IMR-90 (cell line): ENCODE measurements around the gene PRR33.

ENCODE experiments used
- BHLHE40 ChIP-seq: fragments of 150-350 bp; IDR thresholded peaks from 2 replicates; pipeline ENCODE4 v1.6.1; 2016; ENCODE audit warnings: mild to moderate bottlenecking, low read depth, low read length
- MXI1 ChIP-seq: IDR thresholded peaks from 2 replicates; pipeline ENCODE4 v1.6.1; 2012; ENCODE audit warnings: low read depth, mild to moderate bottlenecking, low read length, moderate library complexity, borderline replicate concordance
- POLR2A ChIP-seq: IDR thresholded peaks from 2 replicates; pipeline ENCODE4 v1.6.1; 2012; ENCODE audit warnings: mild to moderate bottlenecking, low read depth, low read length
- RAD21 ChIP-seq: IDR thresholded peaks from 2 replicates; pipeline ENCODE4 v1.6.1; 2012; ENCODE audit warnings: low read length, improper control_type of control experiment
- SMC3 ChIP-seq: fragments of 150-350 bp; IDR thresholded peaks from 2 replicates; pipeline ENCODE4 v1.6.1; 2016; ENCODE audit warnings: low read depth, mild to moderate bottlenecking, antibody characterized with exemption, low read length, moderate library complexity
- TF ChIP-seq, protein P1 (sequence below): conservative IDR thresholded peaks from 2 replicates; pipeline ENCODE4 v1.5.1; 2012; ENCODE audit warnings: mild to moderate bottlenecking, low read depth, low read length, improper control_type of control experiment
- TF ChIP-seq, protein P2 (sequence below): fragments of 150-350 bp; IDR thresholded peaks from 2 replicates; pipeline ENCODE4 v1.6.1; 2017; ENCODE audit warnings: mild to moderate bottlenecking, antibody characterized with exemption, low read length, low read depth

DNA sequence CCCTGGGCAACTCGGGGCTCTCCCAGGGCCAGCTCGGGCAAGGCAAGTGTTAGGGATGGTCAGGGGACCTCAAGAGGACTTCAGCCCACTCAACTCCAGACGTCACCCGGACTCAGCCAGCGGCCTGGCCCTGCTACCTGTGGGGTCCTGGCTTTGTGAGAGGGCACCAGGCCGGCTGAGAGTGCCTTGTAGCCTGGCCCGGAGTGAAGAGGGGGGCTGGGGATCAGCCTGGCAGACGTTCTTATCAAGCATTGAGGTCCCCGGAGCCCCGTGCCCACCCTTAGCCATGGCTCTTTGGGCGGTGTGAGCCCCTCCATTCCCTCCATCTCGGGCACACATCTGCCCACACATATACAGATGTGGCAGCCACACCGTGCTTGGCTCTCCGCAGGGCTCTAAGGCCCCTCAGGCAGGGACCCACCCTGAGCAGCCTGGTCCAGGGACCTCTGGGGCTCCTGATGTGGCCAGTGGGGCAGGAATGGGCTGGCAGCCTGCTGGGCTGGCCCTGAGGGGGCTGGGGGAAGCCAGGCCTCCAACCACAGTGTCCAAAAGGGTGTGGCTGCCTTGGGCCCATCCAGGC is 23.5 kb downstream of the PRR33 start:
- TF ChIP-seq, protein P1, sequence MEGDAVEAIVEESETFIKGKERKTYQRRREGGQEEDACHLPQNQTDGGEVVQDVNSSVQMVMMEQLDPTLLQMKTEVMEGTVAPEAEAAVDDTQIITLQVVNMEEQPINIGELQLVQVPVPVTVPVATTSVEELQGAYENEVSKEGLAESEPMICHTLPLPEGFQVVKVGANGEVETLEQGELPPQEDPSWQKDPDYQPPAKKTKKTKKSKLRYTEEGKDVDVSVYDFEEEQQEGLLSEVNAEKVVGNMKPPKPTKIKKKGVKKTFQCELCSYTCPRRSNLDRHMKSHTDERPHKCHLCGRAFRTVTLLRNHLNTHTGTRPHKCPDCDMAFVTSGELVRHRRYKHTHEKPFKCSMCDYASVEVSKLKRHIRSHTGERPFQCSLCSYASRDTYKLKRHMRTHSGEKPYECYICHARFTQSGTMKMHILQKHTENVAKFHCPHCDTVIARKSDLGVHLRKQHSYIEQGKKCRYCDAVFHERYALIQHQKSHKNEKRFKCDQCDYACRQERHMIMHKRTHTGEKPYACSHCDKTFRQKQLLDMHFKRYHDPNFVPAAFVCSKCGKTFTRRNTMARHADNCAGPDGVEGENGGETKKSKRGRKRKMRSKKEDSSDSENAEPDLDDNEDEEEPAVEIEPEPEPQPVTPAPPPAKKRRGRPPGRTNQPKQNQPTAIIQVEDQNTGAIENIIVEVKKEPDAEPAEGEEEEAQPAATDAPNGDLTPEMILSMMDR, result no peak
- TF ChIP-seq POLR2A (no peak), RAD21 (no peak), SMC3 (no peak), MXI1 (no peak), BHLHE40 (no peak)
- TF ChIP-seq, protein P2, sequence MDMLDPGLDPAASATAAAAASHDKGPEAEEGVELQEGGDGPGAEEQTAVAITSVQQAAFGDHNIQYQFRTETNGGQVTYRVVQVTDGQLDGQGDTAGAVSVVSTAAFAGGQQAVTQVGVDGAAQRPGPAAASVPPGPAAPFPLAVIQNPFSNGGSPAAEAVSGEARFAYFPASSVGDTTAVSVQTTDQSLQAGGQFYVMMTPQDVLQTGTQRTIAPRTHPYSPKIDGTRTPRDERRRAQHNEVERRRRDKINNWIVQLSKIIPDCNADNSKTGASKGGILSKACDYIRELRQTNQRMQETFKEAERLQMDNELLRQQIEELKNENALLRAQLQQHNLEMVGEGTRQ, result no peak
